Measurements from ENCODE around the gene ZNF592.

The ZNF592 gene

DNA sequence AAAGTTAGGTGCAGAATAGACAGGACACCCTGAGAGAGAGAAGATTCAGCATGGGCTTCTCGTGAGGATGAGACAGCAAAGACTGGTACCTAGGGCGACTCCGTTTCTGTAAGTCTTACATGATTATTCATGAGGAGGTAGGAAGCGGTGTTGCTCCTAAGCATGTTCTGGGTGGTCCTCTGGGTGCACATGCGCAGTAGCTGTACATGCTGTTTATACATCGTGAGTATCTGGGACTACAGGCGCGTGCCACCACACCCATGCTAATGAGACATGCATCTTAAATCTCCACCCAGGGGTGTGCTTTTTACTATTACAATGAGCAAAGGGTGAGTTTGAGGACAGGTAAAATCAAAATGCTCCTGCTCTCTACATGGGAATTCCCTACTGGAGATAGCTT, 81.0 kb downstream of the ZNF592 start:
- no peak for DNase-seq (ENCODE audit: low read depth in 2 of 2)

DNA sequence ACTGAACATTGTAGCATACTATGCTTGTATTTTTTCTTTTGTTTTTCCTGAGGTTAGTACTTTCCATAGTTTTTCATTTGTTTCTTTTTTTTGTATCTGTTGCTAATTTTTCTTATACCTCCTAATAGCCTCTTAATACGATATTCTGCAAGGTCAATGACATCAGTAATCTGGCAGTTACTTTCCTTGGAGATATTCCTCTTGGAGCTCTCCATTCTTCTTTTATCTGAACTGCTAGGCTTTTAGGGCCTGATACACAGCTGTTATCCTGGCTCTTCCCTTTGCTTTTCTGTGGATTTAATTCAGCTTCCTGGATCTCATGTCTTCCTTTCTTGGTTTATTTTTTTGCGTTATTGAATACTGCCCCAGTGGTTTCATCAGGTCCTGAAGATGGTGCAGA, 81.6 kb downstream of the ZNF592 start:
- no peak for DNase-seq (ENCODE audit: low read depth in 2 of 2)

GRCh38 chr15:84831028-84831427, 82.6 kb downstream of the ZNF592 start:
- no peak for DNase-seq (ENCODE audit: low read depth in 2 of 2)

DNA sequence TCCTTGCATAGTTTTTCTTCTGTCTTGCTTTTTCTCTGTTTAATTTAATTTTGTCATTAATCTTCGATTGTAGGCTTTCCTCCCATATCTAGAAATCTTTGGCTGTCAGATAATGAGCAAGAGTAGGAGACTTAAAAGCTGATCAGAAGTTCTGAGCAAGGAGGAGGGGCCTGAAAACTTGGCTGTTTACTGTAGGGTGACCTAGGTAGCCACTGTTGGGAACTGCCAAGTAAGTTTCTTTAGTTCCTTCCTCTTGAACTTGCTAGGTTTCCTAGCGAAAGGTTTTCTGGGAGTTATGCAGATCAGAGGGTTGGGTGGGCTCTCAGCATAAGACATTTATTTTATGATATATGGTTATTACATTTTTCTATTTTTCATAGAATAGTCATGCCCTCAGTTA, 83.2 kb downstream of the ZNF592 start:
- DNase-seq (ENCODE audit: low read depth in 2 of 2) = no peak

GRCh38 chr15:84832448-84833040, 84.2 kb downstream of the ZNF592 start:
- no peak for DNase-seq (ENCODE audit: low read depth in 2 of 2)

GRCh38 chr15:84833447-84834228, 85.2 kb downstream of the ZNF592 start:
- DNase-seq (ENCODE audit: low read depth in 2 of 2) = no peak

DNA sequence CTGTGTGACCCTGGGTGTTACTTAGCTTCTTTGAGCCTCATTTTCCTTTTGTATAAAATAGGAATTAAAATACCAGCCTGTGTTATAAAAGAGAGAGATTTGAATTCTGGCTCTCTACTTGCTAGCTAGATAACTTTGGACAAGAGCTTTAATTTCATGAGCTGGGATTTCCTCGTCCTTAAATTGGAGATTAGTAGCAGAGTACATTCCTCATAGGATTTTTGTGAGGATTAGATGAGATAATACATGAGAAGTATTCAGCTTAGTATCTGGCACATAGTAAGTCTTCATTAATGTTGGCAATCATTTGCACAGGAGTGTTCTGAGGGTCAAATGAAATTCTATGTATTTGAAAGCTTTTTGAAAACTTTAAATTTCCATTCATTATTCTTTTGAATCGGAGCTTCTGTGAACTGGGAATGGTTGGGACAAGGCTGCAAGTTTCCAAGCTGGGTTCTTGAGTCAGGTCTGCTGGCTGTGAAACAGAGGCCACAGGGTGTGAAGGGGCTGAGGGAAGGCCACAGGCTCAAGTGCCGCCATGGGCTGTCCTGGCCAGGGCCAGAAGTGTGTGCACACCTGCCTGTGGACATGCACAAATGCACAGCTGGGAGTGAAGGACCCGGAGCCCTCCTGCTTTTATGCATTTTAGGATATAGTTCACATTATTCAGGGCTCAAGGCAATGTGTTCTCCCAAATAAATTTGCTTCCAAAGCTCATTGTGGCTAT, 86.0 kb downstream of the ZNF592 start:
- DNase-seq (ENCODE audit: low read depth in 2 of 2) = no peak

GRCh38 chr15:84834969-84835368, 86.6 kb downstream of the ZNF592 start:
- DNase-seq (ENCODE audit: low read depth in 2 of 2) = no peak

DNA sequence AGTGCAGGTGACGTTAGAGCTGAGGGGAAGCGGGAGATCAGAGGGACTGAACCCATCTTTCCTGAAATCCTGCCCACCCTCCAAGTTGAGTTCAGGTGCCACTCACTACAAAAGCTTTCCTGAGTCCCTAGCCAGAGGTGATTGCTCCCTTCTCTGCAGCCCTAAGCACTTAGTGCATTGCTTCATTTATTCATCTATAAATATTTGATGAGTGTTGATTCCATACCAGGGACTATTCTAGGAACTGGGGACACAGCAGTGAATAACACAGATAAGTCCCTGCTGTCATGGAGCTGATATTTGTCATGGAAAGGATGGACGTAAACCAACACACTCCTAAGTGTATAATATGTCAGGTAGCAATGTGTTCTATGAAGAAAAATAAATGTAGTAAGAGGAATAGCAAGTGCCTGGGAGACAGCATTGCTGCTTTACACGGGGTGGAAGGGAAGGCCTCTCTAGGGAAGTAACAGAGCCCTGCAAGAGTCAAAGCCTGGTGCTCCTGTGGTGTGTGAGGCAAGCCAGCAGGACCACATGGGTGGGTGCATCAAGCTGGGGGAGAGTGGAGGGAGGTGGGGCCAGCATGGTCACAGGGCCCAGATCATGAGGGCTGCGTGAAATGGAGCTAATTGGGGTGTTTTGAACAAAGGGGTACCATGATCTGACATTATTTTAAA, 87.4 kb downstream of the ZNF592 start:
- no peak for DNase-seq (ENCODE audit: low read depth in 2 of 2)

DNA sequence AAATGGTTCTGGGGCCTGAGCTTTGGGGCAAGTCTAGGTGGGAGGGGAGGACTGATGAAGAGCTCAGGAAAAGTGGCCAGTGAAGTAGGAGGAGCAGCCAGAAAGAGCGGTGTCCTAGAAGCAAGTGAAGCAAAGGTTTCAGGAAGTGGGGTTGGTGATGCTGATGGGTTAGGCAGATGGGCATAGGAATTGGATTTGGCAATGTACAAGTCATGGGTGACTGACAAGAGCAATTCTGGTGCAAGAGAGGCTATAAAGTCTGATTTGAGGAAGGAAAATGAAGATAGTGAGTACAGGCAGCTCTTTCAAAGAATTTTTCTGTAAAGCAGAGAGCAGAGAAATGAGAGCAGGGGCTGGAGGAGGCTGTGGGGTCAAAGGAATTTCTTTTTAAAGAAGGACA, 88.5 kb downstream of the ZNF592 start:
- no peak for DNase-seq (ENCODE audit: low read depth in 2 of 2)

- DNase-seq (ENCODE audit: low read depth in 2 of 2) = no peak
Observed at GRCh38 chr15:84839714-84840113, 91.3 kb downstream of the ZNF592 start.

DNA sequence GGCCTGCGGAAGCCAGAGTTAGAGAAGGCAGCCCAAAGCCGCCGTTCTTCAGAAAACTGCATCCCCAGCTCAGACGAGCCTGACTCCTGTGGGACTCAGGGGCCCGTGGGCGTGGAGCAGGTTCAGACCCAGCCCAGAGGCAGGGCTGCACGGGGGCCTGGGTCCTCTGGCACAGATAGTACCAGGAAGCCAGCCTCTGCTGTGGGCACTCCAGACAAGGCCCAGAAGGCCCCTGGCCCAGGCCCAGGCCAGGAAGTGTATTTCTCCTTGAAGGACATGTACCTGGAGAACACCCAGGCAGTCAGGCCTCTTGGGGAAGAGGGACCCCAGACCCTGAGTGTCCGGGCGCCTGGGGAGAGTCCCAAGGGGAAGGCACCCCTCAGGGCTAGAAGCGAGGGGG, 91.9 kb downstream of the ZNF592 start:
- no peak for DNase-seq (ENCODE audit: low read depth in 2 of 2)

GRCh38 chr15:84840741-84841429, 92.5 kb downstream of the ZNF592 start:
- DNase-seq (ENCODE audit: low read depth in 2 of 2) = no peak

DNA sequence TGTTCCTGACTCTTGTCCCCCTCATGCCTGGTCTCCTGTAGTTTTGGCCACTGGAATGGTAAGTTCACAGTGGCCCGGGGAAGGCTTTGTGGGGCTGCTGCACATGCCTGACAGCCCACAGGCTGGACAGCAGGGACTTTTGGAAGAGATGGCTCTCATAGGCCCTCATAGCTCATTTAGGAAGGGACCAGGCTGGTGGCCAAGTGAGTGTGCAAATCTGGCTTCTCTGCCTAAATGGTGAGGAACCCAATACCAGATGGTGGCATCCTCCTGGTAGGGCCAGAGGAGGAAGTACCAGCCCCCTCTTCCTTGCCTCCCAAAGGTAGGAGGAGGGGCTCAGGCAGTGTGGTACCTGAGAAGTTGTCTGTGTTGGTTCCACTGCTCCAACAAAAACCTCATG, 94.4 kb downstream of the ZNF592 start:
- no peak for DNase-seq (ENCODE audit: low read depth in 2 of 2)

- no peak for DNase-seq (ENCODE audit: low read depth in 2 of 2)
Observed at GRCh38 chr15:84844964-84845363, 96.6 kb downstream of the ZNF592 start.

DNA sequence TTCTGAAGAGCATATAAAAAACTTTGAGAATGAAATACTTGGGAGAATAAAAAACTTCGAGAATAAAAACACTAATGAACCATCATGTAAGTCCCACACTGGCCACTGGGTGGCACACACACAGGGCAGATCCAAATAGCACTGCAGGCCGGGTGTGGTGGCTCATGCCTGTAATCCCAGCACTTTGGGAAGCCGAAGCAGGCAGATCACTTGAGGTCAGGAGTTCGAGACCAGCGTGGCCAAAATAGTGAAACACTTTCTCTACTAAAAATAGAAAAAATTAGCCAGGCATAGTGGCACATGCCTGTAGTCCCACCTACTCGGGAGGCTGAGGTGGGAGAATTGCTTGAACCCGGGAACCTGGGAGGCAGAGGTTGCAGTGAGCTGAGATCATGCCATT, 97.2 kb downstream of the ZNF592 start:
- DNase-seq (ENCODE audit: low read depth in 2 of 2) = peak; percentile 5 to 42

- DNase-seq (ENCODE audit: low read depth in 2 of 2) = no peak
Observed at GRCh38 chr15:84846269-84846668, 97.9 kb downstream of the ZNF592 start.

GRCh38 chr15:84847382-84847781, 99.0 kb downstream of the ZNF592 start:
- no peak for DNase-seq (ENCODE audit: low read depth in 2 of 2)

DNA sequence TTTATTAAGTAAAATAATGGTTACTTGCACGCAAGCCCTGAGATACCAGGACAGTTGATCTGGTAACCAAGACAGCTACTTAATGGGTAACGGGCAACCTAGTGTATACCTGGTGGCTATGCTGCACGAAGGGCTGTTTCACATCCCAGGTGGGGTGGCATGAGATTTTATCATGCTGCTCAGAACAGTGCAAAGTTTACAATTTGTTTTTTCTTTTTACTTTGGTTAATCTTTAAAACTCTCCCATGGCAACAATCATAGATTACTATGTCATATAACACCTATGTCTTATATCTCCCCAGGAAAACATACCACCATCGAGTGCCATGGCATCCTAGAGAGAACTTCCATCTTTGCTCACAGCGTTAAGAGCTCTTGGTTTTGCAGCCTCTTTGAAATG, 103.8 kb downstream of the ZNF592 start:
- no peak for DNase-seq (ENCODE audit: low read depth in 2 of 2)

DNA sequence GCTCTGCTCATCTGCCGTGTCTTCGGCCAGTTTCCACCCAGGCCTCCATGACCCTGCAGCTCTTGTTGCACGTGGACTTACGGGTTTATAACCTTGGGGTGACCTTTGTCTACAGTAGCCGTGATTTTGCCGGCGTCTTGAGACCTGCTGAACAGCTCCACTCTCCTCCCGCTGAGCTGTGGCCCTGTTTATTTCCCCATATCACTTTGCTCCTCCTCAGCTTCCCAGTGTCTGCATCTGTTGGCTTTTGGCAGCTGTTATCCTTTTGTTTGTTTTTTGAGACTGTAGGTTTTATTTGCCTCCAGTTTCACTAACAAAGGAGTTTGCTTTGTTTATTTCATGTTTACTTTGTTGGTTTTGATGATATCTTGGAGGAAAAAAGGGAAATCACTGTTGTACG, 106.7 kb downstream of the ZNF592 start:
- no peak for DNase-seq (ENCODE audit: low read depth in 2 of 2)

DNA sequence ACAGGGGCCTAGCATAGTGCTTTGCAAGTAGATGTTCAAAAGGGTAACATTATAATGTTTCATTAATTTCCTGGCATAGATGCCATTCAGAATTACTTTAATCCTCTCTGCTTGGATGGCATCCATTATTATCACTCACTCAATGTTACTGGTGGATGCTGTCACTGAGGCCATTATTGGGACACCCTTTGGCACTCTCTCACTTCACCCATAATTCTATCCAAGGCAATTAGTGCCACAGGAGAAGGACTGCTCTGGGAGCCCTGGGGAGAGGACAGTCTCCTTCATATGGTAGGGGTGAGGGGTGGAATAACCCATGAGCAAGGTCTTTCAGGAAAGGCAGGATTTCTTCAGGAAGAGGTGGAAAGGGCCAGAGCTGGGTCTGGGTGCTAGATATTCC, 107.4 kb downstream of the ZNF592 start:
- DNase-seq (ENCODE audit: low read depth in 2 of 2) = no peak
